T47D (cell line): ENCODE data around the gene NEIL1.
"Not testable (repeated sequence)": the region's sequence is repeated elsewhere in the genome, so short reads cannot be mapped to it uniquely, and the experiment has no call there.

Experiments used
- DNase-seq, 2 experiments: peaks; one replicate each; pipeline versions ENCODE4 v3.0.0 to v3.0.0-alpha.2; 2011 to 2012; ENCODE audit warnings: low read depth in 1 of 2, low spot score in 1 of 2
- JUND ChIP-seq: IDR thresholded peaks from 2 replicates; pipeline ENCODE4 v1.6.1; 2012; ENCODE audit warnings: low read depth
- in situ Hi-C: cut with HindIII; loops from 2 replicates; pipeline ENCODE4 v1.10.0; 2016; ENCODE audit warnings: low sequenced_read_pairs, low pct_unique_long_range_greater_than_20kb

NEIL1 gene

GRCh38 chr15:75346796-75347221 lies at the start of gene NEIL1:
Gene NEIL1, plus strand, starts transcription at chr15:75347039. Its CDS starts 1,867 bp downstream, at chr15:75348906.
- TF ChIP-seq JUND = no peak
- in situ Hi-C loops = no loop called here
- DNase-seq = peak; percentile 28 to 73

- DNase-seq, in situ Hi-C loops: not testable (repeated sequence)
These were observed 48.1 kb upstream of the NEIL1 start for GRCh38 chr15:75298541-75299310.

- DNase-seq, in situ Hi-C loops: not testable (repeated sequence)
These were observed 47.5 kb upstream of the NEIL1 start for GRCh38 chr15:75299311-75299688.

- DNase-seq = peak in 1 of 2 experiments; percentile 50
- in situ Hi-C loops = not testable (repeated sequence)
These were observed 46.8 kb upstream of the NEIL1 start for GRCh38 chr15:75300026-75300425.

GRCh38 chr15:75302318-75302717 lies 44.5 kb upstream of the NEIL1 start:
- TF ChIP-seq JUND = no peak
- in situ Hi-C loops = no loop called here
- no peak for DNase-seq

- DNase-seq, in situ Hi-C loops: not testable (repeated sequence)
These were observed 44.1 kb upstream of the NEIL1 start for GRCh38 chr15:75302753-75303152.

- in situ Hi-C loops = no loop called here
- DNase-seq = no peak
- TF ChIP-seq JUND = no peak
These were observed 40.7 kb upstream of the NEIL1 start for GRCh38 chr15:75306188-75306587.

GRCh38 chr15:75307778-75308390 lies 39.0 kb upstream of the NEIL1 start:
- peak; percentile 71 to 78 for DNase-seq
- TF ChIP-seq JUND = no peak
- in situ Hi-C loops = no loop called here

- no peak for TF ChIP-seq JUND
- no peak for DNase-seq
- in situ Hi-C loops = no loop called here
These were observed 37.1 kb upstream of the NEIL1 start for GRCh38 chr15:75309711-75310110.

- DNase-seq, in situ Hi-C loops: not testable (repeated sequence)
These were observed 34.3 kb upstream of the NEIL1 start for GRCh38 chr15:75312548-75312947.

GRCh38 chr15:75313116-75313845 lies 33.6 kb upstream of the NEIL1 start:
- no peak for TF ChIP-seq JUND
- DNase-seq = no peak
- in situ Hi-C loops = no loop called here

GRCh38 chr15:75314552-75315290 lies 32.1 kb upstream of the NEIL1 start:
- in situ Hi-C loops = no loop called here
- TF ChIP-seq JUND = no peak
- DNase-seq = no peak

GRCh38 chr15:75319231-75319897 lies 27.5 kb upstream of the NEIL1 start:
- DNase-seq, in situ Hi-C loops: not testable (repeated sequence)
